Erythroblast (primary cell): ENCODE data around the gene ERLIN1.

Experiments
- GATA1 ChIP-seq: IDR thresholded peaks from 2 replicates; pipeline ENCODE4 v1.6.1; 2011; ENCODE audit warnings: low read depth, mild to moderate bottlenecking, control low read depth, low read length, moderate library complexity
- POLR2A ChIP-seq: IDR thresholded peaks from 2 replicates; pipeline ENCODE4 v1.6.1; 2011; ENCODE audit warnings: mild to moderate bottlenecking, low read length

DNA sequence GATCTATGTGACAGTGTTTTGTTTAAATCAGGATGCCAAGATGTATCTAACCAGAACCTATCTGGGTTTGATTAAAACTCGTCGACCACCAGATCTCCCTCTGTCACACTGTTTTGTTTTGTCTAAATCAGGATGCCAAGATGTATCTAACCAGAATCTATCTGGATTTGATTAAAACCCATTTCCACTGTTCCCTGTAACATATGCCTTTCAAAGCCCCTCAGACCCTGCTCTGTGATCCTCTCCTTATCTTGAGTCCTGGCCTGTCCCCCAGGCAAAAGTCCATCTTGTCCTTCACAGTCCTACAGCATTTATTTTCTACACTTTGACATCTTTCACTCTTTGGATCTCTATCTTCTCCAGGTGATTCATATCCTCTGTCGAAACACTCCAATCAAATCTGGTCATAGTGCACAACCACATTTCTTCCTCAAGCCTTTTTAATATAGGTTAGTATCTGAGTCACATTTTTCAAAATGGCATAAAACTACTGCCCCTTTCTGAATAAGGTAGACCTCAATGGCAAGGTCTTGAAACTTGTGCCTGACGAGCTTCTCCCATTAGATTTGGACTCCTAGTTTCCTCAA is 32.5 kb downstream of the ERLIN1 start:
- no peak for TF ChIP-seq POLR2A
- TF ChIP-seq GATA1, result no peak
